ENCODE measurements around the gene ARHGAP6.

The ARHGAP6 gene

GRCh38 chrX:11272290-11272689, 393.4 kb downstream of the ARHGAP6 start:
- TF ChIP-seq EZH2 (IDR thresholded peaks at IDR 0.05): no peak
- Histone ChIP-seq H3K27ac (no peak overlapping the region), H3K4me3 (no peak overlapping the region), H3K36me3 (ENCODE audit: insufficient read depth, low read length) (no peaks in the 10 kb centered on the region), H3K9me3 (ENCODE audit: low read depth, low read length) (no peaks in the 10 kb centered on the region), H3K9ac (ENCODE audit: insufficient read length) (no peak overlapping the region)
- DNase-seq (ENCODE audit: low read depth, low spot score): no peak

DNA sequence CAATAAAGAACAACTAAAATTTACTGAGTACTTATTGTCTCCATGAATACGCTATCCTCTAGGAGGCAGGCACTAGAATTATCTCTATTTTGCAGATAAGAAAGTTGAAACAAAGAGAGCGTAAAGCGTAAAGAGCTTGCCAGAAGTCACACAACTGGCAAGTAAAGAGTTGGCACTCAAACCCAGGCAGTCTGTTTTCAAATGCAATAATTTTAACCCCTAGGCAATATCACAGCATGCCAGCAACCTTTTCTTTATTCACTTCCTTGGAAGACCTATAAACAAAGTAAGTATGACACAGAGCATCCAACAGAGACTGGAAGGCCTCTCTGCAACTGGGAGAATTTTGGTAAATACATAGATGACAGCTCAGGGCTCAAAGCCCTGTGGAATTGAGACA, 395.7 kb downstream of the ARHGAP6 start:
- H3K9me3 ChIP-seq (ENCODE audit: low read depth, low read length): no peaks in the 10 kb centered on the region
- H3K9ac ChIP-seq (ENCODE audit: insufficient read length): no peak overlapping the region
- no peaks in the 10 kb centered on the region for H3K36me3 ChIP-seq (ENCODE audit: insufficient read depth, low read length)
- H3K4me3 ChIP-seq: no peak overlapping the region
- no peak for DNase-seq (ENCODE audit: low read depth, low spot score)
- no peak for TF ChIP-seq EZH2 (IDR thresholded peaks at IDR 0.05)
- no peak for TF ChIP-seq FOXP2 (optimal IDR thresholded peaks at IDR 0.05; ENCODE audit: control extremely low read depth, extremely low read length, insufficient read depth)
- TF ChIP-seq POLR2AphosphoS5 (IDR thresholded peaks at IDR 0.05; ENCODE audit: borderline replicate concordance, low read depth, low read length): no peak
- H3K27ac ChIP-seq: no peak overlapping the region

GRCh38 chrX:11269006-11269405, 396.7 kb downstream of the ARHGAP6 start:
- no peaks in the 10 kb centered on the region for H3K9me3 ChIP-seq (ENCODE audit: low read depth, low read length)
- no peak overlapping the region for H3K9ac ChIP-seq (ENCODE audit: insufficient read length)
- H3K4me3 ChIP-seq: no peak overlapping the region
- H3K27ac ChIP-seq: no peak overlapping the region
- DNase-seq (ENCODE audit: low read depth, low spot score): no peak
- no peaks in the 10 kb centered on the region for H3K36me3 ChIP-seq (ENCODE audit: insufficient read depth, low read length)
- TF ChIP-seq FOXP2 (optimal IDR thresholded peaks at IDR 0.05; ENCODE audit: control extremely low read depth, extremely low read length, insufficient read depth) (no peak), POLR2AphosphoS5 (IDR thresholded peaks at IDR 0.05; ENCODE audit: borderline replicate concordance, low read depth, low read length) (no peak), EZH2 (IDR thresholded peaks at IDR 0.05) (no peak)

GRCh38 chrX:11267425-11267824, 398.3 kb downstream of the ARHGAP6 start:
- Histone ChIP-seq H3K27ac (no peak overlapping the region), H3K36me3 (ENCODE audit: insufficient read depth, low read length) (no peaks in the 10 kb centered on the region), H3K4me3 (no peak overlapping the region), H3K9me3 (ENCODE audit: low read depth, low read length) (no peaks in the 10 kb centered on the region), H3K9ac (ENCODE audit: insufficient read length) (no peak overlapping the region)
- no peak for DNase-seq (ENCODE audit: low read depth, low spot score)
- TF ChIP-seq FOXP2 (optimal IDR thresholded peaks at IDR 0.05; ENCODE audit: control extremely low read depth, extremely low read length, insufficient read depth) (no peak), EZH2 (IDR thresholded peaks at IDR 0.05) (no peak), POLR2AphosphoS5 (IDR thresholded peaks at IDR 0.05; ENCODE audit: borderline replicate concordance, low read depth, low read length) (no peak)

- no peak overlapping the region for H3K4me3 ChIP-seq
- no peaks in the 10 kb centered on the region for H3K9me3 ChIP-seq (ENCODE audit: low read depth, low read length)
- H3K9ac ChIP-seq (ENCODE audit: insufficient read length): no peak overlapping the region
- TF ChIP-seq EZH2 (IDR thresholded peaks at IDR 0.05) (no peak), POLR2AphosphoS5 (IDR thresholded peaks at IDR 0.05; ENCODE audit: borderline replicate concordance, low read depth, low read length) (no peak), FOXP2 (optimal IDR thresholded peaks at IDR 0.05; ENCODE audit: control extremely low read depth, extremely low read length, insufficient read depth) (no peak)
- no peak overlapping the region for H3K27ac ChIP-seq
- no peaks in the 10 kb centered on the region for H3K36me3 ChIP-seq (ENCODE audit: insufficient read depth, low read length)
- DNase-seq (ENCODE audit: low read depth, low spot score): no peak
These were observed 399.1 kb downstream of the ARHGAP6 start for GRCh38 chrX:11266573-11267003.

DNA sequence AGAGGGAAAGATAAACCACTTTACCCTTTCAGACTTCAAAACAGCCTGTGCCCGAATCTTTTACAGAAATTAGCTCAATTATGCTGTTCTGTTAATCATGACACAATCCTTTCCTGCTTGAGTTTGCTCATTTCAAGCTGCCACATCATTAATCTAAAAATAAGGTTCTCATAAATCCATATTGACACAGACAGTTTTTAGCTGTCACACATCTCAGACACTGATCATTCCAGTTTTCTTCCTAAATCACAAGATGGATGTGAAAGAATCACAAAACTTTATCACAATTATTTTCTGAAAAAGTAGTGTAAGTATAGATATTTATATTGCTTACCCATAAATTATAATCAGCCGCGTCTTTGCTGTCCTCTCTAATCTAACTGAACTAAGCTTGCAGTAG, 400.4 kb downstream of the ARHGAP6 start:
- TF ChIP-seq POLR2AphosphoS5 (IDR thresholded peaks at IDR 0.05; ENCODE audit: borderline replicate concordance, low read depth, low read length): no peak
- TF ChIP-seq EZH2 (IDR thresholded peaks at IDR 0.05): no peak
- no peak for TF ChIP-seq FOXP2 (optimal IDR thresholded peaks at IDR 0.05; ENCODE audit: control extremely low read depth, extremely low read length, insufficient read depth)
- H3K4me3 ChIP-seq: no peak overlapping the region
- no peaks in the 10 kb centered on the region for H3K36me3 ChIP-seq (ENCODE audit: insufficient read depth, low read length)
- no peak overlapping the region for H3K27ac ChIP-seq
- H3K9ac ChIP-seq (ENCODE audit: insufficient read length): no peak overlapping the region
- DNase-seq (ENCODE audit: low read depth, low spot score): no peak
- no peaks in the 10 kb centered on the region for H3K9me3 ChIP-seq (ENCODE audit: low read depth, low read length)

DNA sequence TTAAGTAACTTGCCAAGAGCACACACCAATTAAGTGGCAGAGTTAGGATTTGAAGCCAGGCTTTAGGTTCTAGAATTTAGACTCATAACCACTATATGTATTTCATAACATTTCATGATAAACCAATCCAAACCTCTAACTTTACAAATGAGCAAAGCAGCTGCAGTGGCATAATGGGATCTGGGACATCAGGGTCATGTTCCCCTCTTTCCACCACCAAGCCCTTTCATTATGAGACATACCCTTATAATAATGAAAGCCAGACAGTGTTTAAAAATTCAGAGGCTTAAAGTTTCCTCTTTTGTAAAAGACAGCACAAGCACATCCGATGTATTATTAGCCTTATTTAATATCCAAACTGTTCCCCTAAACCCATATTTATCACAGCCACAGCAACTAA, 400.8 kb downstream of the ARHGAP6 start:
- H3K27ac ChIP-seq: no peak overlapping the region
- no peak overlapping the region for H3K9ac ChIP-seq (ENCODE audit: insufficient read length)
- no peak for TF ChIP-seq EZH2 (IDR thresholded peaks at IDR 0.05)
- TF ChIP-seq FOXP2 (optimal IDR thresholded peaks at IDR 0.05; ENCODE audit: control extremely low read depth, extremely low read length, insufficient read depth): no peak
- TF ChIP-seq POLR2AphosphoS5 (IDR thresholded peaks at IDR 0.05; ENCODE audit: borderline replicate concordance, low read depth, low read length): no peak
- H3K36me3 ChIP-seq (ENCODE audit: insufficient read depth, low read length): no peaks in the 10 kb centered on the region
- H3K4me3 ChIP-seq: no peak overlapping the region
- no peak for DNase-seq (ENCODE audit: low read depth, low spot score)
- H3K9me3 ChIP-seq (ENCODE audit: low read depth, low read length): no peaks in the 10 kb centered on the region

GRCh38 chrX:11261260-11261659, 404.5 kb downstream of the ARHGAP6 start:
- TF ChIP-seq FOXP2 (optimal IDR thresholded peaks at IDR 0.05; ENCODE audit: control extremely low read depth, extremely low read length, insufficient read depth) (no peak), EZH2 (IDR thresholded peaks at IDR 0.05) (no peak), POLR2AphosphoS5 (IDR thresholded peaks at IDR 0.05; ENCODE audit: borderline replicate concordance, low read depth, low read length) (no peak)
- H3K9me3 ChIP-seq (ENCODE audit: low read depth, low read length): no peaks in the 10 kb centered on the region
- DNase-seq (ENCODE audit: low read depth, low spot score): no peak
- no peak overlapping the region for H3K9ac ChIP-seq (ENCODE audit: insufficient read length)
- H3K36me3 ChIP-seq (ENCODE audit: insufficient read depth, low read length): no peaks in the 10 kb centered on the region
- no peak overlapping the region for H3K27ac ChIP-seq
- H3K4me3 ChIP-seq: no peak overlapping the region

DNA sequence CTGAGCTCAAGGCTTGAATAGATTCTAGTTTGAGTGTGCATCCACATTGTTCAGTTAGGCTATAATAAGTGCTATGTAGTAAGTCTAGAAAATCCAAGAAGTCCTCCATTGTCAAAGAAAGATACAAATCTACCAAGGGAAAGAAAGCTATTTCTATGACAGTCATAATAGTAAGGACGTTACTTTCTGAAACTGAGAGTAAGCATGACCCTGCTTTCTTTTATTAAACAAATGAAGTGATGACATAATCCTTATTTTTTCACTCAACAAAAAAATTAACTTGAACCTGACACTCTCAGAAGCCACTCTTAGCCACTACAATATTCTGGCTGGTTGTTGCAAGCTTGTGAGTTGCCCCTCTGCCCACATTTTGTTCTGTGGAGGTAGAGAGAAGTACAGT, 406.3 kb downstream of the ARHGAP6 start:
- no peaks in the 10 kb centered on the region for H3K9me3 ChIP-seq (ENCODE audit: low read depth, low read length)
- H3K36me3 ChIP-seq (ENCODE audit: insufficient read depth, low read length): no peaks in the 10 kb centered on the region
- no peak overlapping the region for H3K9ac ChIP-seq (ENCODE audit: insufficient read length)
- no peak for TF ChIP-seq EZH2 (IDR thresholded peaks at IDR 0.05)
- TF ChIP-seq POLR2AphosphoS5 (IDR thresholded peaks at IDR 0.05; ENCODE audit: borderline replicate concordance, low read depth, low read length): no peak
- no peak for TF ChIP-seq FOXP2 (optimal IDR thresholded peaks at IDR 0.05; ENCODE audit: control extremely low read depth, extremely low read length, insufficient read depth)
- no peak overlapping the region for H3K27ac ChIP-seq
- H3K4me3 ChIP-seq: no peak overlapping the region
- DNase-seq (ENCODE audit: low read depth, low spot score): no peak

Data from SK-N-MC (cell line).